GM12878 (cell line): ENCODE measurements around the gene GRM1. TPM values are rescaled to one million over a fixed set of nuclear protein-coding genes. Genes with fewer than 3 reads are reported as not detected.

ENCODE experiments used
- ATAC-seq: fragments of 200-7000 bp; cut with Tn5 transposase; 3 replicates; pipeline ENCODE4 v1.9.1; 2020; ENCODE audit warnings: mild to moderate bottlenecking, moderate library complexity
- BruUV-seq: library from RNA; stranded (reverse); fragments of 400-500 nt; replicated peaks from 2 replicates; lab custom pipeline; 2021; lab: Mats Ljungman, UMichigan
- CTCF ChIA-PET: fragments of 300-600 bp; sonication (Branson Sonifier 250); formaldehyde crosslinking; extraction: SDS; loops from one replicate; lab custom pipeline; 2021; ENCODE audit warnings: inconsistent platforms; lab: Yijun Ruan, JAX
- POLR2A ChIA-PET: fragments of 350-600 bp; formaldehyde crosslinking; extraction: SDS; loops from one replicate; lab custom pipeline; 2021; ENCODE audit warnings: inconsistent platforms; lab: Charles Lee
- RAD21 ChIA-PET: fragments of 300-600 bp; sonication (Branson Sonifier 250); formaldehyde crosslinking; loops from one replicate; lab custom pipeline; 2023; ENCODE audit warnings: antibody characterized with exemption; ENCODE audit not compliant: unreplicated experiment; lab: Charles Lee
- SMC1A ChIA-PET: fragments of 300-600 bp; sonication (Branson Sonifier 250); formaldehyde crosslinking; loops from one replicate; lab custom pipeline; 2023; ENCODE audit not compliant: unreplicated experiment, uncharacterized antibody; lab: Charles Lee
- DNase-seq: peaks from one replicate; pipeline ENCODE4 v3.0.0-alpha.2; 2011; ENCODE audit warnings: low read depth, low spot score
- FAIRE-seq: peaks from 3 replicates; lab custom pipeline; 2011; peaks lifted over from hg19 to GRCh38; lab: Jason Lieb, UNC
- H2AFZ ChIP-seq: 2 replicates; pipeline ENCODE4 v1.6.0; 2011; ENCODE audit warnings: low read depth, low read length, control low read depth; ENCODE audit not compliant: control insufficient read depth
- H3K27ac ChIP-seq: 2 replicates; pipeline ENCODE4 v1.5.1; 2011; ENCODE audit warnings: control low read depth; ENCODE audit not compliant: control insufficient read depth, insufficient read depth
- H3K27me3 ChIP-seq, 2 experiments: replicated peaks in 1 of 2; 2 replicates each; pipeline versions ENCODE4 v1.6.0 to v1.6.1; 2011; ENCODE audit warnings: low read length in 1 of 2; ENCODE audit not compliant: control insufficient read depth in 2 of 2, insufficient read depth in 2 of 2
- H3K36me3 ChIP-seq, 2 experiments: 2 replicates each; pipeline ENCODE4 v1.5.1; 2011; ENCODE audit warnings: low read length in 1 of 2; ENCODE audit not compliant: control insufficient read depth in 2 of 2, insufficient read depth in 2 of 2
- H3K4me1 ChIP-seq: 2 replicates; pipeline ENCODE4 v1.6.1; 2011; ENCODE audit warnings: mild to moderate bottlenecking, low read length, moderate library complexity, mixed read lengths; ENCODE audit not compliant: control insufficient read depth, insufficient read depth
- H3K4me2 ChIP-seq: 2 replicates; pipeline ENCODE4 v1.6.0; 2011; ENCODE audit warnings: control low read depth; ENCODE audit not compliant: control insufficient read depth, insufficient read depth
- H3K4me3 ChIP-seq: fragments of 200-600 bp; sonication (generic); 2 replicates; pipeline ENCODE4 v1.5.1; 2016
- H3K79me2 ChIP-seq: 2 replicates; pipeline ENCODE4 v1.6.0; 2011; ENCODE audit warnings: low read length; ENCODE audit not compliant: control insufficient read depth, insufficient read depth
- H3K9ac ChIP-seq: 2 replicates; pipeline ENCODE4 v1.8.0; 2011; ENCODE audit warnings: low read length, control low read depth, mixed read lengths; ENCODE audit not compliant: control insufficient read depth, insufficient read depth
- H3K9me3 ChIP-seq: replicated peaks from 3 replicates; pipeline ENCODE4 v1.5.1; 2011; ENCODE audit warnings: mild to moderate bottlenecking, low read length; ENCODE audit not compliant: control insufficient read depth, insufficient read depth
- H4K20me1 ChIP-seq: 2 replicates; pipeline ENCODE4 v1.6.0; 2011; ENCODE audit not compliant: control insufficient read depth, insufficient read depth
- ATF2 ChIP-seq: IDR thresholded peaks from 2 replicates; pipeline ENCODE4 v1.6.1; 2012; ENCODE audit warnings: low read length, inconsistent platforms
- BCL11A ChIP-seq: IDR thresholded peaks from 2 replicates; pipeline ENCODE4 v1.6.1; 2011; ENCODE audit warnings: low read depth, low read length
- CBX5 ChIP-seq: sonication (generic); IDR thresholded peaks from 2 replicates; pipeline ENCODE4 v1.6.1; 2016; ENCODE audit warnings: low read depth, moderate library complexity, mild to moderate bottlenecking, inconsistent platforms
- EED ChIP-seq: sonication (generic); IDR thresholded peaks from 2 replicates; pipeline ENCODE4 v1.6.1; 2016; ENCODE audit warnings: antibody characterized with exemption, low read depth
- HDAC6 ChIP-seq: fragments of 200-600 bp; sonication (generic); IDR thresholded peaks from one replicate; pipeline ENCODE4 v1.8.0; 2017; ENCODE audit warnings: antibody characterized with exemption; ENCODE audit not compliant: unreplicated experiment
- IKZF1 ChIP-seq: fragments of 450-650 bp; conservative IDR thresholded peaks from 2 replicates; pipeline ENCODE4 v1.6.1; 2017; ENCODE audit warnings: antibody characterized with exemption, mild to moderate bottlenecking
- KAT2A ChIP-seq: conservative IDR thresholded peaks from 2 replicates; pipeline ENCODE4 v1.6.1; 2011; ENCODE audit warnings: low read depth, low read length; ENCODE audit not compliant: control insufficient read depth
- MAX ChIP-seq: IDR thresholded peaks from 2 replicates; pipeline ENCODE4 v1.6.1; 2012; ENCODE audit warnings: low read depth, low read length, improper control_type of control experiment
- MEF2A ChIP-seq: IDR thresholded peaks from 2 replicates; pipeline ENCODE4 v1.6.1; 2011; ENCODE audit warnings: low read depth, mild to moderate bottlenecking, low read length, moderate library complexity; ENCODE audit not compliant: insufficient read depth
- MLLT1 ChIP-seq: fragments of 450-650 bp; IDR thresholded peaks from 2 replicates; pipeline ENCODE4 v1.6.1; 2016; ENCODE audit warnings: mild to moderate bottlenecking
- MYB ChIP-seq: fragments of 150-350 bp; IDR thresholded peaks from 2 replicates; pipeline ENCODE4 v1.6.1; 2014; ENCODE audit warnings: mild to moderate bottlenecking, low read depth, low read length, borderline replicate concordance
- NFIC ChIP-seq: IDR thresholded peaks from 2 replicates; pipeline ENCODE4 v1.6.1; 2012; ENCODE audit warnings: low read depth, mild to moderate bottlenecking, inconsistent platforms, low read length, moderate library complexity
- NKRF ChIP-seq: fragments of 450-650 bp; conservative IDR thresholded peaks from 2 replicates; pipeline ENCODE4 v1.6.1; 2017; ENCODE audit warnings: mild to moderate bottlenecking, moderate library complexity
- NRF1 ChIP-seq: conservative IDR thresholded peaks from 2 replicates; pipeline ENCODE4 v1.6.1; 2011; ENCODE audit warnings: mild to moderate bottlenecking, low read depth, low read length, improper control_type of control experiment
- PKNOX1 ChIP-seq: fragments of 450-650 bp; IDR thresholded peaks from 2 replicates; pipeline ENCODE4 v1.6.1; 2016; ENCODE audit warnings: mild to moderate bottlenecking
- SMAD5 ChIP-seq: IDR thresholded peaks from 2 replicates; pipeline ENCODE4 v1.6.1; 2016; ENCODE audit warnings: antibody characterized with exemption, low read depth
- SMC3 ChIP-seq: IDR thresholded peaks from 2 replicates; pipeline ENCODE4 v1.6.1; 2011; ENCODE audit warnings: low read length, improper control_type of control experiment, borderline replicate concordance
- TAF1 ChIP-seq: IDR thresholded peaks from 2 replicates; pipeline ENCODE4 v1.6.1; 2011; ENCODE audit warnings: mild to moderate bottlenecking, low read depth, low read length, borderline replicate concordance
- USF2 ChIP-seq: IDR thresholded peaks from 2 replicates; pipeline ENCODE4 v1.6.1; 2011; ENCODE audit warnings: low read depth, low read length, improper control_type of control experiment, borderline replicate concordance
- WGBS: methylation state at CpG from one replicate; pipeline ENCODE4 v1.1.6; 2016; ENCODE audit warnings: low lambda C conversion rate; ENCODE audit not compliant: insufficient replicate concordance, insufficient coverage; ENCODE audit errors: missing lambda C conversion rate; 5-methylcytosine and 5-hydroxymethylcytosine counted together
- in situ Hi-C: fragments of 300-500 bp; cut with MboI; formaldehyde crosslinking; loops from 9 replicates; pipeline ENCODE4 v1.14.3; 2018; ENCODE audit warnings: mixed read lengths
- intact Hi-C: fragments of 100-400 bp; cut with micrococcal nuclease; formaldehyde crosslinking; loops from one replicate; pipeline ENCODE4 v1.14.2; 2022; ENCODE audit not compliant: unreplicated experiment
- polyA plus RNA-seq, 11 experiments: library from polyadenylated mRNA; depleted of rRNA in 4 of 11; unstranded in 6 of 11; stranded (reverse) in 5 of 11; fragments of >200 nt; fragmentation: Nextera tagmentation in 4 of 11; fragmentation: Illumina TruSeq in 1 of 11; extraction: Ambion mirVana in 4 of 11; extraction: Trizol in 1 of 11; gene quantifications; 1 replicate in 1 of 11; 2 replicates in 10 of 11; pipeline versions ENCODE4 v1.2.1 to v1.2.3, GENCODE V29; 2011 to 2016; ENCODE audit warnings: inconsistent platforms in 2 of 11, missing spikeins in 2 of 11, low read depth in 1 of 11
- total RNA-seq, 4 experiments: library from RNA; depleted of rRNA in 3 of 4; stranded (reverse); fragments of >200 nt in 3 of 4; fragmentation: Illumina TruSeq in 1 of 4; extraction: Trizol in 1 of 4; gene quantifications; 2 replicates each; pipeline versions ENCODE4 v1.2.1 to v1.2.3, GENCODE V29; 2013 to 2021

Gene GRM1
- total and polyA plus RNA-seq, 10 of the 15 experiments (the other 5 are each of a cell fraction or from before 2014, with no cell fraction given): 0.04 TPM; not detected in 9

- TF ChIP-seq USF2 (no peak), NFIC (no peak), SMC3 (no peak), MLLT1 (no peak), SMAD5 (no peak), MAX (no peak), ATF2 (no peak), BCL11A (no peak), IKZF1 (no peak)
These were observed 394.6 kb downstream of the GRM1 start (continued) for GRCh38 chr6:146423452-146423851.

GRCh38 chr6:146426516-146426915 is 397.7 kb downstream of the GRM1 start:
- no peak overlapping the region for H3K4me2 ChIP-seq
- H3K36me3 ChIP-seq: no peaks in the 10 kb centered on the region
- 35% methylated on average over 7 of the region's 7 CpGs for WGBS
- in situ Hi-C loops (no loop called here), intact Hi-C loops (no loop called here)
- FAIRE-seq: no peak
- no peak overlapping the region for H3K4me3 ChIP-seq
- BruUV-seq: no TSS peak
- no peak overlapping the region for H3K9ac ChIP-seq
- H3K4me1 ChIP-seq: no peaks in the 10 kb centered on the region
- ChIA-PET RAD21 (no interaction called here), CTCF (no interaction called here), POLR2A (no interaction called here), SMC1A (no interaction called here)
- H3K27ac ChIP-seq: no peak overlapping the region
- no peak for DNase-seq
- H3K27me3 ChIP-seq: no peaks in the 10 kb centered on the region; a peak in 1 of 4 replicates
- no peaks in the 10 kb centered on the region for H4K20me1 ChIP-seq
- ATAC-seq: no peak
- no peaks in the 10 kb centered on the region for H3K9me3 ChIP-seq
- no peak overlapping the region for H2AFZ ChIP-seq
- no peaks in the 10 kb centered on the region for H3K79me2 ChIP-seq
- TF ChIP-seq TAF1 (no peak), EED (no peak), NKRF (no peak), MEF2A (no peak), KAT2A (no peak), CBX5 (no peak), PKNOX1 (no peak), NRF1 (no peak), MYB (no peak), HDAC6 (no peak)
